Measurements from ENCODE around the gene IGF2R.

DNA sequence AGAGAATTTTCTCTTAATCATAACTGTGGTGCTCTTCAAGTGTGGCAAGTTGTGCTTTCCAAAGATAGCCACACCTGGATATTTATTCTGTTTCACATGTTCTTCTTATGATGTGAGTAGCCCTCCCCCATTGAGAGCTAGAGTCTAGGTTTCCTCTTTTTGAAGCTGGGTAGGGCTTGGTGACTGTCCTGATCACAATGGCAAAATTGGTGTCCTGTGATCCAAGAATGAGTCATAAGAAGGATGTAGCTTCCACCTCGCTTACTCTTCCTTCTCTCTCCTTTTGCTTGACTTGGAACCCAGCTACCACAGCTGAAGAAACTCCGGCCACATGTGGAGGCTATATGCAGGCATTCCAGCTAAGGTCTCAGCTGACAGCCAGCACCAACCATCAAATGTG is 7.4 kb upstream of the IGF2R start:
- TF ChIP-seq, protein P1, sequence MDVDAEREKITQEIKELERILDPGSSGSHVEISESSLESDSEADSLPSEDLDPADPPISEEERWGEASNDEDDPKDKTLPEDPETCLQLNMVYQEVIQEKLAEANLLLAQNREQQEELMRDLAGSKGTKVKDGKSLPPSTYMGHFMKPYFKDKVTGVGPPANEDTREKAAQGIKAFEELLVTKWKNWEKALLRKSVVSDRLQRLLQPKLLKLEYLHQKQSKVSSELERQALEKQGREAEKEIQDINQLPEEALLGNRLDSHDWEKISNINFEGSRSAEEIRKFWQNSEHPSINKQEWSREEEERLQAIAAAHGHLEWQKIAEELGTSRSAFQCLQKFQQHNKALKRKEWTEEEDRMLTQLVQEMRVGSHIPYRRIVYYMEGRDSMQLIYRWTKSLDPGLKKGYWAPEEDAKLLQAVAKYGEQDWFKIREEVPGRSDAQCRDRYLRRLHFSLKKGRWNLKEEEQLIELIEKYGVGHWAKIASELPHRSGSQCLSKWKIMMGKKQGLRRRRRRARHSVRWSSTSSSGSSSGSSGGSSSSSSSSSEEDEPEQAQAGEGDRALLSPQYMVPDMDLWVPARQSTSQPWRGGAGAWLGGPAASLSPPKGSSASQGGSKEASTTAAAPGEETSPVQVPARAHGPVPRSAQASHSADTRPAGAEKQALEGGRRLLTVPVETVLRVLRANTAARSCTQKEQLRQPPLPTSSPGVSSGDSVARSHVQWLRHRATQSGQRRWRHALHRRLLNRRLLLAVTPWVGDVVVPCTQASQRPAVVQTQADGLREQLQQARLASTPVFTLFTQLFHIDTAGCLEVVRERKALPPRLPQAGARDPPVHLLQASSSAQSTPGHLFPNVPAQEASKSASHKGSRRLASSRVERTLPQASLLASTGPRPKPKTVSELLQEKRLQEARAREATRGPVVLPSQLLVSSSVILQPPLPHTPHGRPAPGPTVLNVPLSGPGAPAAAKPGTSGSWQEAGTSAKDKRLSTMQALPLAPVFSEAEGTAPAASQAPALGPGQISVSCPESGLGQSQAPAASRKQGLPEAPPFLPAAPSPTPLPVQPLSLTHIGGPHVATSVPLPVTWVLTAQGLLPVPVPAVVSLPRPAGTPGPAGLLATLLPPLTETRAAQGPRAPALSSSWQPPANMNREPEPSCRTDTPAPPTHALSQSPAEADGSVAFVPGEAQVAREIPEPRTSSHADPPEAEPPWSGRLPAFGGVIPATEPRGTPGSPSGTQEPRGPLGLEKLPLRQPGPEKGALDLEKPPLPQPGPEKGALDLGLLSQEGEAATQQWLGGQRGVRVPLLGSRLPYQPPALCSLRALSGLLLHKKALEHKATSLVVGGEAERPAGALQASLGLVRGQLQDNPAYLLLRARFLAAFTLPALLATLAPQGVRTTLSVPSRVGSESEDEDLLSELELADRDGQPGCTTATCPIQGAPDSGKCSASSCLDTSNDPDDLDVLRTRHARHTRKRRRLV (CRISPR knock-in tag; IDR thresholded peaks at IDR 0.05), result no peak
- TF ChIP-seq ZMYM2 (CRISPR knock-in tag; IDR thresholded peaks at IDR 0.05) (no peak), KDM3A (CRISPR knock-in tag; IDR thresholded peaks at IDR 0.05; ENCODE audit: low read depth) (no peak), PTBP1 (IDR thresholded peaks at IDR 0.05; ENCODE audit: low read depth, low read length, poor library complexity, severe bottlenecking) (no peak), CHCHD3 (CRISPR knock-in tag; IDR thresholded peaks at IDR 0.05) (no peak), RFXANK (CRISPR knock-in tag; IDR thresholded peaks at IDR 0.05) (no peak), HNRNPK (IDR thresholded peaks at IDR 0.05; ENCODE audit: low read depth, low read length, poor library complexity, severe bottlenecking) (no peak)
- TF ChIP-seq, protein P2, sequence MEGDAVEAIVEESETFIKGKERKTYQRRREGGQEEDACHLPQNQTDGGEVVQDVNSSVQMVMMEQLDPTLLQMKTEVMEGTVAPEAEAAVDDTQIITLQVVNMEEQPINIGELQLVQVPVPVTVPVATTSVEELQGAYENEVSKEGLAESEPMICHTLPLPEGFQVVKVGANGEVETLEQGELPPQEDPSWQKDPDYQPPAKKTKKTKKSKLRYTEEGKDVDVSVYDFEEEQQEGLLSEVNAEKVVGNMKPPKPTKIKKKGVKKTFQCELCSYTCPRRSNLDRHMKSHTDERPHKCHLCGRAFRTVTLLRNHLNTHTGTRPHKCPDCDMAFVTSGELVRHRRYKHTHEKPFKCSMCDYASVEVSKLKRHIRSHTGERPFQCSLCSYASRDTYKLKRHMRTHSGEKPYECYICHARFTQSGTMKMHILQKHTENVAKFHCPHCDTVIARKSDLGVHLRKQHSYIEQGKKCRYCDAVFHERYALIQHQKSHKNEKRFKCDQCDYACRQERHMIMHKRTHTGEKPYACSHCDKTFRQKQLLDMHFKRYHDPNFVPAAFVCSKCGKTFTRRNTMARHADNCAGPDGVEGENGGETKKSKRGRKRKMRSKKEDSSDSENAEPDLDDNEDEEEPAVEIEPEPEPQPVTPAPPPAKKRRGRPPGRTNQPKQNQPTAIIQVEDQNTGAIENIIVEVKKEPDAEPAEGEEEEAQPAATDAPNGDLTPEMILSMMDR (CRISPR knock-in tag; IDR thresholded peaks at IDR 0.05), result no peak

Data from HepG2 (cell line).